H1 (cell line): ENCODE measurements around the gene LRRC46. TPM values are rescaled to one million over a fixed set of nuclear protein-coding genes. Genes with fewer than 3 reads are reported as not detected.

ENCODE experiments used
- CTCF ChIA-PET: fragments of 300-600 bp; sonication (Branson Sonifier 250); formaldehyde crosslinking; loops from one replicate; lab custom pipeline; 2021; ENCODE audit not compliant: partially characterized antibody; lab: Charles Lee
- POLR2A ChIA-PET: fragments of 300-600 bp; sonication (Branson Sonifier 250); formaldehyde crosslinking; loops from one replicate; lab custom pipeline; 2021; ENCODE audit warnings: inconsistent platforms; ENCODE audit not compliant: partially characterized antibody; lab: Charles Lee
- DNase-seq, 2 experiments: peaks; one replicate each; pipeline versions ENCODE4 v3.0.0 to v3.0.0-alpha.2; 2010 to 2022; ENCODE audit warnings: low spot score in 2 of 2, low read depth in 1 of 2, mixed read lengths in 1 of 2
- FAIRE-seq: peaks from 2 replicates; lab custom pipeline; 2011; peaks lifted over from hg19 to GRCh38; lab: Jason Lieb, UNC
- H2AFZ ChIP-seq: 2 replicates; pipeline ENCODE4 v1.8.1; 2012; ENCODE audit warnings: low read length, inconsistent platforms
- H2AK5ac ChIP-seq: 2 replicates; pipeline ENCODE4 v1.6.1; 2013; ENCODE audit warnings: low read depth, low read length
- H2BK120ac ChIP-seq: replicated peaks from 2 replicates; pipeline ENCODE3; 2013; ENCODE audit warnings: low read depth, low read length, inconsistent platforms
- H2BK12ac ChIP-seq: 2 replicates; pipeline ENCODE4 v1.6.1; 2013; ENCODE audit warnings: low read depth, low read length
- H2BK15ac ChIP-seq: 2 replicates; pipeline ENCODE4 v1.6.1; 2013; ENCODE audit warnings: low read length
- H2BK20ac ChIP-seq: 2 replicates; pipeline ENCODE4 v1.6.1; 2013; ENCODE audit warnings: low read length
- H2BK5ac ChIP-seq: 2 replicates; pipeline ENCODE4 v1.6.1; 2013; ENCODE audit warnings: low read depth, low read length
- H3K14ac ChIP-seq: 2 replicates; pipeline ENCODE4 v1.6.1; 2013; ENCODE audit warnings: inconsistent platforms; ENCODE audit not compliant: insufficient read length
- H3K18ac ChIP-seq: 2 replicates; pipeline ENCODE4 v1.6.1; 2013; ENCODE audit warnings: low read length; ENCODE audit errors: extremely low read depth
- H3K23ac ChIP-seq: 2 replicates; pipeline ENCODE4 v1.6.1; 2013; ENCODE audit warnings: inconsistent platforms; ENCODE audit not compliant: insufficient read length
- H3K23me2 ChIP-seq: 2 replicates; pipeline ENCODE4 v1.6.1; 2013; ENCODE audit warnings: low read depth, low read length
- H3K27ac ChIP-seq: 2 replicates; pipeline ENCODE4 v1.6.1; 2011; ENCODE audit warnings: low read depth, low read length, inconsistent platforms
- H3K27me3 ChIP-seq, 4 experiments: replicated peaks in 1 of 4; 1 replicate in 1 of 4; 2 replicates in 3 of 4; pipeline versions ENCODE4 v1.6.1 to v1.8.1; 2011 to 2013; ENCODE audit warnings: low read length in 3 of 4, mild to moderate bottlenecking in 3 of 4, inconsistent platforms in 2 of 4, mixed read lengths in 2 of 4, moderate library complexity in 1 of 4; ENCODE audit not compliant: control insufficient read depth in 3 of 4, insufficient read depth in 3 of 4; ENCODE audit errors: extremely low read depth in 1 of 4
- H3K36me3 ChIP-seq, 4 experiments: 2 replicates each; pipeline versions ENCODE4 v1.6.1 to v1.8.1; 2011 to 2013; ENCODE audit warnings: mild to moderate bottlenecking in 4 of 4, low read length in 3 of 4, moderate library complexity in 2 of 4, control low read depth in 1 of 4, inconsistent platforms in 1 of 4; ENCODE audit not compliant: insufficient read depth in 4 of 4, control insufficient read depth in 2 of 4
- H3K4ac ChIP-seq: replicated peaks from 2 replicates; pipeline ENCODE3; 2013; ENCODE audit warnings: low read length, low read depth, mixed read lengths, inconsistent platforms; ENCODE audit not compliant: insufficient read length
- H3K4me1 ChIP-seq, 4 experiments: replicated peaks in 1 of 4; 1 replicate in 1 of 4; 2 replicates in 3 of 4; pipeline versions ENCODE4 v1.6.1 to v1.8.1; 2011 to 2013; ENCODE audit warnings: low read length in 3 of 4, inconsistent platforms in 2 of 4, mixed read lengths in 1 of 4; ENCODE audit not compliant: insufficient read depth in 4 of 4, control insufficient read depth in 3 of 4
- H3K4me2 ChIP-seq, 2 experiments: 2 replicates each; pipeline versions ENCODE4 v1.6.1 to v1.8.1; 2011 to 2013; ENCODE audit warnings: low read depth in 2 of 2, low read length in 2 of 2, control low read depth in 1 of 2, inconsistent platforms in 1 of 2, mild to moderate bottlenecking in 1 of 2; ENCODE audit not compliant: insufficient read depth in 1 of 2
- H3K4me3 ChIP-seq, 4 experiments: fragments of 200-600, 300-600 bp in 1 of 4; sonication (generic), shearing (Covaris generic), sonication (Bioruptor Twin) in 1 of 4; 2 replicates each; pipeline versions ENCODE4 v1.5.1 to v1.8.1; 2011 to 2016; ENCODE audit warnings: low read length in 4 of 4, low read depth in 3 of 4, control low read depth in 2 of 4, inconsistent platforms in 2 of 4, mild to moderate bottlenecking in 2 of 4, mixed read lengths in 1 of 4, moderate library complexity in 1 of 4; ENCODE audit not compliant: insufficient read depth in 2 of 4; ENCODE audit errors: extremely low read depth in 1 of 4
- H3K56ac ChIP-seq: replicated peaks from 2 replicates; pipeline ENCODE3; 2013; ENCODE audit warnings: low read depth, mild to moderate bottlenecking, mixed read lengths, low read length, inconsistent platforms; ENCODE audit not compliant: insufficient read length
- H3K79me1 ChIP-seq: 2 replicates; pipeline ENCODE4 v1.6.1; 2013; ENCODE audit warnings: low read depth, low read length, control low read depth
- H3K79me2 ChIP-seq, 2 experiments: 2 replicates each; pipeline versions ENCODE4 v1.6.1 to v1.8.1; 2012 to 2013; ENCODE audit warnings: low read length in 2 of 2, mild to moderate bottlenecking in 2 of 2, inconsistent platforms in 1 of 2; ENCODE audit not compliant: insufficient read depth in 2 of 2, control insufficient read depth in 1 of 2
- H3K9ac ChIP-seq, 4 experiments: replicated peaks in 1 of 4; 1 replicate in 1 of 4; 2 replicates in 3 of 4; pipeline versions ENCODE4 v1.6.1 to v1.8.1; 2011 to 2013; ENCODE audit warnings: low read depth in 3 of 4, low read length in 3 of 4, control low read depth in 2 of 4, mild to moderate bottlenecking in 2 of 4, moderate library complexity in 2 of 4, inconsistent platforms in 1 of 4; ENCODE audit errors: extremely low read depth in 1 of 4
- H3K9me3 ChIP-seq, 2 experiments: 2 replicates each; pipeline versions ENCODE4 v1.6.1 to v1.8.1; 2012 to 2013; ENCODE audit warnings: mild to moderate bottlenecking in 2 of 2, moderate library complexity in 2 of 2, control low read depth in 1 of 2, inconsistent platforms in 1 of 2, low read depth in 1 of 2, low read length in 1 of 2, mixed read lengths in 1 of 2; ENCODE audit not compliant: insufficient read depth in 2 of 2
- H4K20me1 ChIP-seq, 2 experiments: replicated peaks in 1 of 2; 2 replicates each; pipeline versions ENCODE3 to v1.8.1; 2011 to 2013; ENCODE audit warnings: inconsistent platforms in 2 of 2, low read length in 2 of 2, mild to moderate bottlenecking in 1 of 2; ENCODE audit not compliant: insufficient read depth in 2 of 2, control insufficient read depth in 1 of 2
- H4K5ac ChIP-seq: 2 replicates; pipeline ENCODE4 v1.6.1; 2013; ENCODE audit warnings: low read length, low read depth, mixed read lengths, inconsistent platforms; ENCODE audit not compliant: insufficient read length
- H4K8ac ChIP-seq: 2 replicates; pipeline ENCODE4 v1.8.0; 2013; ENCODE audit warnings: mild to moderate bottlenecking, moderate library complexity, low read length, inconsistent platforms; ENCODE audit not compliant: insufficient read depth; ENCODE audit errors: extremely low read depth
- H4K91ac ChIP-seq: replicated peaks from 2 replicates; pipeline ENCODE3; 2013; ENCODE audit warnings: low read length, mixed read lengths, inconsistent platforms; ENCODE audit not compliant: insufficient read length
- KDM5A ChIP-seq: fragments of 200-600 bp; IDR thresholded peaks from 2 replicates; pipeline ENCODE4 v1.7.1; 2012; ENCODE audit warnings: mild to moderate bottlenecking, low read length, inconsistent platforms, mixed read lengths
- WGBS, 2 experiments: shearing (Covaris generic) in 1 of 2; methylation state at CpG; one replicate each; pipeline versions ENCODE4 v1.1.6 to v1.1.7; 2013 to 2015; ENCODE audit warnings: low lambda C conversion rate in 2 of 2, mixed read lengths in 2 of 2, inconsistent platforms in 1 of 2, low coverage in 1 of 2, missing lambda C conversion rate in 1 of 2; ENCODE audit not compliant: insufficient replicate concordance in 2 of 2, insufficient coverage in 1 of 2, insufficient read length in 1 of 2; ENCODE audit errors: extremely low coverage in 1 of 2, missing lambda C conversion rate in 1 of 2; 5-methylcytosine and 5-hydroxymethylcytosine counted together
- polyA plus RNA-seq, 7 experiments: library from polyadenylated mRNA; depleted of rRNA in 3 of 7; stranded (reverse) in 5 of 7; unstranded in 2 of 7; fragments of >200 nt in 5 of 7; fragments of 200-250 nt in 2 of 7; gene quantifications; 1 replicate in 5 of 7; 2 replicates in 1 of 7; 4 replicates in 1 of 7; pipeline versions ENCODE4 v1.2.1 to v1.2.3, GENCODE V29; 2011 to 2013; ENCODE audit warnings: missing spikeins in 2 of 7, mixed read lengths in 2 of 7
- total RNA-seq: library from RNA; stranded (reverse); fragmentation: NEBNext Ultra II Directional; extraction: Animal tissue kit (Norgen Biotek cat#: 25700); gene quantifications from 2 replicates; pipeline ENCODE4 v1.2.1, GENCODE V29; 2021
- TF ChIP-seq, protein P1 (sequence below): IDR thresholded peaks from 2 replicates; pipeline ENCODE4 v1.6.1; 2012; ENCODE audit warnings: inconsistent platforms
- TF ChIP-seq, protein P2 (sequence below): IDR thresholded peaks from 2 replicates; pipeline ENCODE4 v1.6.1; 2012; ENCODE audit warnings: inconsistent platforms

The LRRC46 gene
- total and polyA plus RNA-seq, 2 of the 8 experiments (the other 6 are each of a cell fraction or from before 2014, with no cell fraction given): 0.18 TPM; not detected in 1

DNA sequence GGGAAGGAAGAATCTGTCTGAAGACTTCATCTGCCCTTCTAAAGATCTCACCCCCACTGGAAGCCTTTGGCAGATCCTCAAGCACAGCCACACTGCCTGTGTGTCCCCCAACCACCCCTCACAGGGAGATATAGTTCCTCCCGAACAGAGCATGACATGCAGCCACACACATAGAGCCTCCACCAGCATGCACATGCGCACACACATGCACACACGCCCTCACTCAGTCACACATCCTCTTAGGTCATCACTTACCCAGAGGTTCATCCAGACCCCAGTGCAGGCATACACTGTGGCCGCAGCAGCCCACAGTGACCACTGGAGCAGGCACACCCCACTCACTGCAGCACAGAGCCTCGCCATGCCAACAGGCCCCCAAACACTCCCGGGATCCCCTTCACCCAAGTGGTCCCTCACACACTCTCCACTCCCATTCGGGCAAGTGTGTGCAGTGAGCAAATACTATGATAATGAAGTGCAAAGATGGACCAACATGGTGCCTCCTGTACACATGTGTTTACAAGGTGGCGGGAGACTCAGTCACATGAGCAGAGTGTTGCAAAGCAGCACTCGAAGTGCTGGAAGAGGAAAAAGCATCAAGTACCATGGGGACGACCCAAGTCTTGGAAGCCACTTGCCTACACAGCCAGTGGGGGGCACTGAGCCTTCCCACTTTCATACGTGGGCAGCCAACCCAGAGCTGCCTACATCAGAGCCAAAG is 36.5 kb downstream of the LRRC46 start:
- H2AFZ ChIP-seq: no peak overlapping the region
- H4K20me1 ChIP-seq: no peaks in the 10 kb centered on the region
- no peaks in the 10 kb centered on the region for H3K79me1 ChIP-seq
- no peak for TF ChIP-seq KDM5A
- TF ChIP-seq, protein P1, sequence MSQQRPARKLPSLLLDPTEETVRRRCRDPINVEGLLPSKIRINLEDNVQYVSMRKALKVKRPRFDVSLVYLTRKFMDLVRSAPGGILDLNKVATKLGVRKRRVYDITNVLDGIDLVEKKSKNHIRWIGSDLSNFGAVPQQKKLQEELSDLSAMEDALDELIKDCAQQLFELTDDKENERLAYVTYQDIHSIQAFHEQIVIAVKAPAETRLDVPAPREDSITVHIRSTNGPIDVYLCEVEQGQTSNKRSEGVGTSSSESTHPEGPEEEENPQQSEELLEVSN: peak; percentile 86
- TF ChIP-seq, protein P2, sequence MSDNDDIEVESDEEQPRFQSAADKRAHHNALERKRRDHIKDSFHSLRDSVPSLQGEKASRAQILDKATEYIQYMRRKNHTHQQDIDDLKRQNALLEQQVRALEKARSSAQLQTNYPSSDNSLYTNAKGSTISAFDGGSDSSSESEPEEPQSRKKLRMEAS: peak; percentile 64; the same call in 1 of the 2 replicates
- peak overlapping the region; percentile 83 for H2BK15ac ChIP-seq
- 85% methylated on average over 11 of the region's 11 CpGs; no CpG with 5 or more reads in 1 of the 2 experiments for WGBS, 2 experiments
- peaks cover 4% of the 10 kb centered on the region; the same call in 1 of the 2 replicates for H3K23me2 ChIP-seq
- H2BK5ac ChIP-seq: no peak overlapping the region
- no peaks in the 10 kb centered on the region for H3K79me2 ChIP-seq
- H3K4me2 ChIP-seq: no peak overlapping the region
- no peak overlapping the region for H3K14ac ChIP-seq
- H3K4me1 ChIP-seq: peaks cover 11 to 18% (median 13%) of the 10 kb centered on the region in 4 experiments
- no peaks in the 10 kb centered on the region for H3K9me3 ChIP-seq
- peak overlapping the region; percentile 2; the same call in 1 of the 2 replicates for H2BK12ac ChIP-seq
- no peak overlapping the region for H3K9ac ChIP-seq
- H2BK120ac ChIP-seq: no peak overlapping the region
- no peak overlapping the region for H3K56ac ChIP-seq
- peaks cover 3 to 21% (median 16%) of the 10 kb centered on the region in 4 experiments; a peak in 5 of 7 replicates for H3K27me3 ChIP-seq
- H4K91ac ChIP-seq: no peak overlapping the region
- H2BK20ac ChIP-seq: no peak overlapping the region
- H3K23ac ChIP-seq: no peak overlapping the region
- no peaks in the 10 kb centered on the region for H3K36me3 ChIP-seq
- H2AK5ac ChIP-seq: 0 out of 2 replicates have a peak overlapping the region, but pooled peaks have one; percentile 72
- DNase-seq (no peak), FAIRE-seq (no peak)
- H3K4ac ChIP-seq: no peak overlapping the region
- no peak overlapping the region for H4K5ac ChIP-seq
- no peak overlapping the region for H3K18ac ChIP-seq
- no peak overlapping the region for H3K27ac ChIP-seq
- no peak overlapping the region for H3K4me3 ChIP-seq
- POLR2A ChIA-PET: interaction anchor here (1.2 to 1.6 kb wide), 2 partner anchors 16 to 17 kb away, joined by 4 to 5 read pairs; partner anchors contain the start of gene SP6
- CTCF ChIA-PET: interaction anchor here (1.6 to 10.7 kb wide), 3 partner anchors 16 to 25 kb away, joined by 4 to 257 read pairs (median 26); partner anchors contain the start of genes SCRN2 and SP6
- no peak overlapping the region for H4K8ac ChIP-seq
